Endothelial cell of umbilical vein (primary cell): ENCODE measurements around the gene ULK2. TPM values are rescaled to one million over a fixed set of nuclear protein-coding genes. Genes with fewer than 3 reads are reported as not detected.
"Not testable (repeated sequence)": the region's sequence is repeated elsewhere in the genome, so short reads cannot be mapped to it uniquely, and the experiment has no call there.

Experiments
- BruUV-seq: library from RNA; stranded (reverse); fragments of 400-500 nt; replicated peaks from 2 replicates; lab custom pipeline; 2021; lab: Mats Ljungman, UMichigan
- CTCF ChIA-PET: fragments of 300-600, 350-600 bp; sonication (Branson Sonifier 250); formaldehyde crosslinking; loops from one replicate; lab custom pipeline; 2021; ENCODE audit warnings: antibody characterized with exemption, inconsistent platforms; lab: Charles Lee
- POLR2A ChIA-PET: fragments of 300-600, 350-600 bp; sonication (Branson Sonifier 250); formaldehyde crosslinking; loops from one replicate; lab custom pipeline; 2021; ENCODE audit warnings: antibody characterized with exemption, inconsistent platforms; lab: Charles Lee
- DNase-seq: peaks from one replicate; pipeline ENCODE4 v3.0.0-alpha.2; 2011; ENCODE audit warnings: low read depth, low spot score
- FAIRE-seq: peaks from 2 replicates; lab custom pipeline; 2011; peaks lifted over from hg19 to GRCh38; lab: Jason Lieb, UNC
- H2AFZ ChIP-seq: 2 replicates; pipeline ENCODE4 v1.6.0; 2012; ENCODE audit warnings: low read depth, low read length, control low read depth, inconsistent platforms
- H3K27ac ChIP-seq: 2 replicates; pipeline ENCODE4 v1.5.1; 2011; ENCODE audit warnings: low read depth, mild to moderate bottlenecking, control low read depth, low read length, moderate library complexity; ENCODE audit not compliant: insufficient read depth
- H3K27me3 ChIP-seq, 2 experiments: 2 replicates each; pipeline versions ENCODE4 v1.6.0 to v1.6.1; 2011; ENCODE audit warnings: low read length in 2 of 2, mixed read lengths in 1 of 2; ENCODE audit not compliant: control insufficient read depth in 2 of 2, insufficient read depth in 2 of 2
- H3K36me3 ChIP-seq, 2 experiments: 2 replicates in 1 of 2; 3 replicates in 1 of 2; pipeline ENCODE4 v1.5.1; 2011; ENCODE audit warnings: low read length in 2 of 2, mild to moderate bottlenecking in 1 of 2, moderate library complexity in 1 of 2; ENCODE audit not compliant: control insufficient read depth in 2 of 2, insufficient read depth in 2 of 2; ENCODE audit errors: extremely low read depth in 1 of 2
- H3K4me1 ChIP-seq: 3 replicates; pipeline ENCODE4 v1.5.1; 2011; ENCODE audit warnings: mild to moderate bottlenecking, low read length; ENCODE audit not compliant: control insufficient read depth, insufficient read depth; ENCODE audit errors: extremely low read depth
- H3K4me2 ChIP-seq: 2 replicates; pipeline ENCODE4 v1.6.1; 2011; ENCODE audit warnings: low read length, control low read depth, mixed read lengths; ENCODE audit not compliant: insufficient read depth
- H3K4me3 ChIP-seq, 3 experiments: fragments of 200-600 bp in 1 of 3; sonication (generic), shearing (Covaris generic) in 1 of 3; replicated peaks in 1 of 3; 2 replicates each; pipeline ENCODE4 v1.5.1; 2011 to 2016; ENCODE audit warnings: control low read depth in 3 of 3, low read length in 3 of 3, mild to moderate bottlenecking in 2 of 3, inconsistent platforms in 1 of 3, low read depth in 1 of 3, moderate library complexity in 1 of 3; ENCODE audit not compliant: insufficient read depth in 1 of 3
- H3K79me2 ChIP-seq: 2 replicates; pipeline ENCODE4 v1.6.0; 2012; ENCODE audit warnings: low read length, inconsistent platforms; ENCODE audit not compliant: control insufficient read depth, insufficient read depth
- H3K9ac ChIP-seq: replicated peaks from 2 replicates; pipeline ENCODE3; 2011; ENCODE audit warnings: low read length, control low read depth; ENCODE audit not compliant: insufficient read depth; ENCODE audit errors: extremely low read depth
- H3K9me1 ChIP-seq: replicated peaks from 3 replicates; pipeline ENCODE4 v1.6.0; 2011; ENCODE audit warnings: mild to moderate bottlenecking, low read length; ENCODE audit not compliant: control insufficient read depth, insufficient read depth; ENCODE audit errors: extremely low read depth
- H3K9me3 ChIP-seq: replicated peaks from 2 replicates; pipeline ENCODE4 v1.5.1; 2012; ENCODE audit warnings: low read length, inconsistent platforms; ENCODE audit not compliant: control insufficient read depth, insufficient read depth
- H4K20me1 ChIP-seq: replicated peaks from 2 replicates; pipeline ENCODE3; 2011; ENCODE audit warnings: mild to moderate bottlenecking, low read length; ENCODE audit not compliant: control insufficient read depth, insufficient read depth; ENCODE audit errors: extremely low read depth
- CTCF ChIP-seq, 2 donors: IDR thresholded peaks; 1 replicate in 1 of 2; 2 replicates in 1 of 2; pipeline ENCODE4 v1.5.1; 2011; ENCODE audit warnings: low read length in 2 of 2, mild to moderate bottlenecking in 2 of 2, moderate library complexity in 2 of 2, control low read depth in 1 of 2, inconsistent platforms in 1 of 2, low read depth in 1 of 2; ENCODE audit not compliant: insufficient read depth in 1 of 2; ENCODE audit errors: extremely low read depth in 1 of 2
- EZH2 ChIP-seq: IDR thresholded peaks from 2 replicates; pipeline ENCODE4 v1.6.1; 2012; ENCODE audit warnings: borderline replicate concordance, low read depth, mild to moderate bottlenecking, moderate library complexity, low read length, inconsistent platforms; ENCODE audit not compliant: severe bottlenecking
- FOS ChIP-seq: IDR thresholded peaks from 2 replicates; pipeline ENCODE4 v1.6.1; 2011; ENCODE audit warnings: mild to moderate bottlenecking, low read length, moderate library complexity, borderline replicate concordance; ENCODE audit not compliant: insufficient read depth
- GATA2 ChIP-seq: IDR thresholded peaks from 2 replicates; pipeline ENCODE4 v1.7.0; 2011; ENCODE audit warnings: low read depth, mild to moderate bottlenecking, moderate library complexity, mixed read lengths, low read length; ENCODE audit not compliant: insufficient read length, insufficient read depth
- JUN ChIP-seq: IDR thresholded peaks from 2 replicates; pipeline ENCODE4 v1.6.1; 2011; ENCODE audit warnings: borderline replicate concordance, low read depth; ENCODE audit not compliant: insufficient read length, insufficient read depth
- MAX ChIP-seq: IDR thresholded peaks from 2 replicates; pipeline ENCODE4 v1.6.1; 2011; ENCODE audit not compliant: insufficient read depth, insufficient read length
- MYC ChIP-seq: IDR thresholded peaks from one replicate; pipeline ENCODE4 v1.6.1; 2011; ENCODE audit warnings: mild to moderate bottlenecking, low read depth, low read length
- POLR2A ChIP-seq: IDR thresholded peaks from 2 replicates; pipeline ENCODE4 v1.6.1; 2012; ENCODE audit warnings: low read depth, mild to moderate bottlenecking, control low read depth, low read length
- POLR2AphosphoS5 ChIP-seq: IDR thresholded peaks from 2 replicates; pipeline ENCODE4 v1.6.1; 2012; ENCODE audit warnings: low read depth, mild to moderate bottlenecking, control low read depth, low read length, moderate library complexity; ENCODE audit not compliant: insufficient read depth
- dilution Hi-C: fragments of 300-500 bp; cut with MboI; formaldehyde crosslinking; loops from one replicate; pipeline ENCODE4 v1.15.0; 2019; ENCODE audit warnings: low sequenced_read_pairs; ENCODE audit not compliant: extremely low pct_ligation_motif_present
- intact Hi-C: fragments of 100-400 bp; cut with micrococcal nuclease; formaldehyde crosslinking; loops from one replicate; pipeline ENCODE4 v1.10.0; 2022
- polyA plus RNA-seq, 4 experiments: library from polyadenylated mRNA; depleted of rRNA in 3 of 4; stranded (reverse) in 3 of 4; unstranded in 1 of 4; fragments of >200 nt; gene quantifications; 2 replicates each; pipeline versions ENCODE4 v1.2.1 to v1.2.3, GENCODE V29; 2011 to 2012; ENCODE audit warnings: missing spikeins in 1 of 4
- total RNA-seq: library from RNA; stranded (reverse); gene quantifications from 2 replicates; pipeline ENCODE4 v1.2.3, GENCODE V29; 2021

Gene ULK2
- total and polyA plus RNA-seq, 2 donors (not counting 3 experiments of a cell fraction or from before 2014, with no cell fraction given), result 19.3 to 26.7 TPM

GRCh38 chr17:19763991-19764390, 103.7 kb downstream of the ULK2 start:
- H3K4me3 ChIP-seq, H3K4me1 ChIP-seq, H3K27me3 ChIP-seq, dilution Hi-C loops, H3K9me3 ChIP-seq, H3K36me3 ChIP-seq, H3K9me1 ChIP-seq, BruUV-seq, intact Hi-C loops, DNase-seq, H3K9ac ChIP-seq, H3K79me2 ChIP-seq, FAIRE-seq, H3K4me2 ChIP-seq, H2AFZ ChIP-seq, H3K27ac ChIP-seq, H4K20me1 ChIP-seq: not testable (repeated sequence)
- POLR2A ChIA-PET, result interaction anchor here (0.7 kb wide), 1 partner anchor 10 kb away, joined by 6 read pairs; no protein-coding TSS in a partner anchor
- CTCF ChIA-PET, result interaction anchor here (0.7 to 8.6 kb wide), 10 partner anchors 9 to 401 kb away, joined by 4 to 169 read pairs (median 26); partner anchors contain the start of genes ALDH3A2 and B9D1

GRCh38 chr17:19763416-19763815, 104.3 kb downstream of the ULK2 start:
- Histone ChIP-seq H3K9me1 (no peaks in the 10 kb centered on the region), H3K27me3 (no peaks in the 10 kb centered on the region), H2AFZ (no peak overlapping the region), H3K4me3 (no peak overlapping the region), H3K4me1 (no peaks in the 10 kb centered on the region), H3K4me2 (no peak overlapping the region), H3K9me3 (no peaks in the 10 kb centered on the region), H3K9ac (no peak overlapping the region), H4K20me1 (no peaks in the 10 kb centered on the region), H3K79me2 (no peaks in the 10 kb centered on the region), H3K36me3 (no peaks in the 10 kb centered on the region), H3K27ac (no peak overlapping the region)
- BruUV-seq, result no TSS peak
- TF ChIP-seq GATA2 (no peak), CTCF (IDR thresholded peaks at IDR 0.05; ENCODE audit: extremely low read depth in 1 of 2, insufficient read depth in 1 of 2, low read depth in 1 of 2, low read length in 2 of 2) (no peak), POLR2AphosphoS5 (no peak), POLR2A (no peak), MYC (no peak), FOS (no peak), EZH2 (no peak), MAX (no peak), JUN (no peak)
- no peak for FAIRE-seq
- dilution Hi-C loops, result no loop called here
- ChIA-PET CTCF (interaction anchor here (0.9 to 8.6 kb wide), 20 partner anchors 8 to 401 kb away, joined by 3 to 169 read pairs (median 10); partner anchors contain the start of genes ALDH3A1, ALDH3A2, B9D1 and MAPK7), POLR2A (no interaction called here)
- intact Hi-C loops, result no loop called here
- DNase-seq, result no peak
